ENCODE results near the gene SCD. TPM values are rescaled to one million over a fixed set of nuclear protein-coding genes. Genes with fewer than 3 reads are reported as not detected.

The SCD gene
- total and polyA plus RNA-seq, 9 of the 15 experiments (the other 6 are each of a cell fraction or from before 2014, with no cell fraction given): 114 to 486 (median 188) TPM

DNA sequence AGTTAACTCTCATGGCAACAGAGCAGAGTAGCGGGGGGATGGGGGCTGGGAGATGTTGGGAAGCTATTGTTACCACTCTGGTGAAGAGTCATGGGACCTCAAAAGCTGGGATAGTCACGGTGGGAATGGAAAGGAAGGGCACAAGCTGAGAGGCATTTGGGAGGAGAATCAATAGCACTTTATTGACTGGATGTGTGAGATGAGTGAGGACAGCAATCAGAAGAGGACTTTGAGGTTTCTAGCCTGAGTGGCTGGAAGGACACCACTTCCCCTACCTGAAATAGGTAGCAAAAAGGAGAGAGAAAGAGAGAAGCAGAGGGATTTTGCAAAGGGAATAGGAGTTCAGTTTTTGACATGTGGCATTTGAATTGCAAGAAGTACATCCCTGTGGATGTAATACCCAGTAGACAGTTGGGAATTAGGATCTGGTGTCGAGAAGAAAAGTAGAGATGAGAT, 27.2 kb downstream of the SCD start (continued):
- no peak for TF ChIP-seq E2F6 (IDR thresholded peaks at IDR 0.05; ENCODE audit: borderline replicate concordance in 1 of 2, extremely low read depth in 1 of 2, insufficient read depth in 1 of 2, insufficient read length in 1 of 2, low read depth in 1 of 2, low read length in 1 of 2, poor library complexity in 1 of 2, severe bottlenecking in 1 of 2)
- TF ChIP-seq ZKSCAN3 (CRISPR knock-in tag; IDR thresholded peaks at IDR 0.05): no peak
- no peak for TF ChIP-seq FIP1L1 (IDR thresholded peaks at IDR 0.05; ENCODE audit: low read depth, low read length, poor library complexity, severe bottlenecking)
- no peak for TF ChIP-seq ZNF274 (IDR thresholded peaks at IDR 0.05; ENCODE audit: borderline replicate concordance, low read depth, low read length)
- peak; percentile 10; the same call in 1 of the 2 replicates for TF ChIP-seq ZC3H4 (CRISPR knock-in tag; IDR thresholded peaks at IDR 0.05; ENCODE audit: borderline replicate concordance)
- TF ChIP-seq, protein P1, sequence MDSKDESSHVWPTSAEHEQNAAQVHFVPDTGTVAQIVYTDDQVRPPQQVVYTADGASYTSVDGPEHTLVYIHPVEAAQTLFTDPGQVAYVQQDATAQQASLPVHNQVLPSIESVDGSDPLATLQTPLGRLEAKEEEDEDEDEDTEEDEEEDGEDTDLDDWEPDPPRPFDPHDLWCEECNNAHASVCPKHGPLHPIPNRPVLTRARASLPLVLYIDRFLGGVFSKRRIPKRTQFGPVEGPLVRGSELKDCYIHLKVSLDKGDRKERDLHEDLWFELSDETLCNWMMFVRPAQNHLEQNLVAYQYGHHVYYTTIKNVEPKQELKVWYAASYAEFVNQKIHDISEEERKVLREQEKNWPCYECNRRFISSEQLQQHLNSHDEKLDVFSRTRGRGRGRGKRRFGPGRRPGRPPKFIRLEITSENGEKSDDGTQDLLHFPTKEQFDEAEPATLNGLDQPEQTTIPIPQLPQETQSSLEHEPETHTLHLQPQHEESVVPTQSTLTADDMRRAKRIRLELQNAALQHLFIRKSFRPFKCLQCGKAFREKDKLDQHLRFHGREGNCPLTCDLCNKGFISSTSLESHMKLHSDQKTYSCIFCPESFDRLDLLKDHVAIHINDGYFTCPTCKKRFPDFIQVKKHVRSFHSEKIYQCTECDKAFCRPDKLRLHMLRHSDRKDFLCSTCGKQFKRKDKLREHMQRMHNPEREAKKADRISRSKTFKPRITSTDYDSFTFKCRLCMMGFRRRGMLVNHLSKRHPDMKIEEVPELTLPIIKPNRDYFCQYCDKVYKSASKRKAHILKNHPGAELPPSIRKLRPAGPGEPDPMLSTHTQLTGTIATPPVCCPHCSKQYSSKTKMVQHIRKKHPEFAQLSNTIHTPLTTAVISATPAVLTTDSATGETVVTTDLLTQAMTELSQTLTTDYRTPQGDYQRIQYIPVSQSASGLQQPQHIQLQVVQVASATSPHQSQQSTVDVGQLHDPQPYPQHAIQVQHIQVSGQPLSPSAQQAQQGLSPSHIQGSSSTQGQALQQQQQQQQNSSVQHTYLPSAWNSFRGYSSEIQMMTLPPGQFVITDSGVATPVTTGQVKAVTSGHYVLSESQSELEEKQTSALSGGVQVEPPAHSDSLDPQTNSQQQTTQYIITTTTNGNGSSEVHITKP (IDR thresholded peaks at IDR 0.05; ENCODE audit: partially characterized antibody): no peak
- TF ChIP-seq CCNT2 (IDR thresholded peaks at IDR 0.05; ENCODE audit: borderline replicate concordance, extremely low read depth, insufficient read length, low read depth, low read length): no peak
- TF ChIP-seq RB1 (IDR thresholded peaks at IDR 0.05; ENCODE audit: low read depth): no peak
- TF ChIP-seq HNRNPH1 (optimal IDR thresholded peaks at IDR 0.05; ENCODE audit: low read depth, low read length): no peak
- TF ChIP-seq, protein P2, sequence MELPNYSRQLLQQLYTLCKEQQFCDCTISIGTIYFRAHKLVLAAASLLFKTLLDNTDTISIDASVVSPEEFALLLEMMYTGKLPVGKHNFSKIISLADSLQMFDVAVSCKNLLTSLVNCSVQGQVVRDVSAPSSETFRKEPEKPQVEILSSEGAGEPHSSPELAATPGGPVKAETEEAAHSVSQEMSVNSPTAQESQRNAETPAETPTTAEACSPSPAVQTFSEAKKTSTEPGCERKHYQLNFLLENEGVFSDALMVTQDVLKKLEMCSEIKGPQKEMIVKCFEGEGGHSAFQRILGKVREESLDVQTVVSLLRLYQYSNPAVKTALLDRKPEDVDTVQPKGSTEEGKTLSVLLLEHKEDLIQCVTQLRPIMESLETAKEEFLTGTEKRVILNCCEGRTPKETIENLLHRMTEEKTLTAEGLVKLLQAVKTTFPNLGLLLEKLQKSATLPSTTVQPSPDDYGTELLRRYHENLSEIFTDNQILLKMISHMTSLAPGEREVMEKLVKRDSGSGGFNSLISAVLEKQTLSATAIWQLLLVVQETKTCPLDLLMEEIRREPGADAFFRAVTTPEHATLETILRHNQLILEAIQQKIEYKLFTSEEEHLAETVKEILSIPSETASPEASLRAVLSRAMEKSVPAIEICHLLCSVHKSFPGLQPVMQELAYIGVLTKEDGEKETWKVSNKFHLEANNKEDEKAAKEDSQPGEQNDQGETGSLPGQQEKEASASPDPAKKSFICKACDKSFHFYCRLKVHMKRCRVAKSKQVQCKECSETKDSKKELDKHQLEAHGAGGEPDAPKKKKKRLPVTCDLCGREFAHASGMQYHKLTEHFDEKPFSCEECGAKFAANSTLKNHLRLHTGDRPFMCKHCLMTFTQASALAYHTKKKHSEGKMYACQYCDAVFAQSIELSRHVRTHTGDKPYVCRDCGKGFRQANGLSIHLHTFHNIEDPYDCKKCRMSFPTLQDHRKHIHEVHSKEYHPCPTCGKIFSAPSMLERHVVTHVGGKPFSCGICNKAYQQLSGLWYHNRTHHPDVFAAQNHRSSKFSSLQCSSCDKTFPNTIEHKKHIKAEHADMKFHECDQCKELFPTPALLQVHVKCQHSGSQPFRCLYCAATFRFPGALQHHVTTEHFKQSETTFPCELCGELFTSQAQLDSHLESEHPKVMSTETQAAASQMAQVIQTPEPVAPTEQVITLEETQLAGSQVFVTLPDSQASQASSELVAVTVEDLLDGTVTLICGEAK (IDR thresholded peaks at IDR 0.05): peak; percentile 54
- TF ChIP-seq, protein P2 (CRISPR knock-in tag; IDR thresholded peaks at IDR 0.05): no peak
- no peak for TF ChIP-seq CBX5 (IDR thresholded peaks at IDR 0.05; ENCODE audit: borderline replicate concordance, low read depth)
- TF ChIP-seq CEBPB (tag; IDR thresholded peaks at IDR 0.05): peak; percentile 67
